GM23338 (cell line): ENCODE results near the gene RFX6. TPM values are rescaled to one million over a fixed set of nuclear protein-coding genes. Genes with fewer than 3 reads are reported as not detected.

Experiments
- ATAC-seq: fragments of 200-7000 bp; cut with Tn5 transposase; 3 replicates; pipeline ENCODE4 v1.9.1; 2020
- DNase-seq: peaks from one replicate; pipeline ENCODE4 v3.0.0-alpha.2; 2015; ENCODE audit warnings: low spot score
- H2AFZ ChIP-seq: fragments of 200-600 bp; sonication (generic); 2 replicates; pipeline ENCODE4 v1.8.0; 2016; ENCODE audit warnings: antibody characterized with exemption, mild to moderate bottlenecking, moderate library complexity
- H3F3A ChIP-seq: fragments of 200-600 bp; sonication (generic); replicated peaks from 2 replicates; pipeline ENCODE4 v1.8.0; 2017; ENCODE audit warnings: antibody characterized with exemption, mixed run types, low read depth
- H3K27ac ChIP-seq: fragments of 200-600 bp; sonication (generic); 2 replicates; pipeline ENCODE4 v1.6.1; 2016; ENCODE audit warnings: low read depth
- H3K27me3 ChIP-seq: fragments of 200-600 bp; sonication (generic); 2 replicates; pipeline ENCODE4 v1.8.0; 2016; ENCODE audit warnings: mild to moderate bottlenecking, mixed run types, moderate library complexity; ENCODE audit not compliant: insufficient read depth
- H3K36me3 ChIP-seq: fragments of 200-600 bp; sonication (generic); 2 replicates; pipeline ENCODE4 v1.8.0; 2016; ENCODE audit warnings: mild to moderate bottlenecking; ENCODE audit not compliant: insufficient read depth
- H3K4me1 ChIP-seq: fragments of 200-600 bp; sonication (generic); 2 replicates; pipeline ENCODE4 v1.8.0; 2016; ENCODE audit warnings: mild to moderate bottlenecking, moderate library complexity; ENCODE audit not compliant: insufficient read depth
- H3K4me2 ChIP-seq: fragments of 200-600 bp; sonication (generic); 2 replicates; pipeline ENCODE4 v1.7.1; 2017; ENCODE audit warnings: mixed run types
- H3K4me3 ChIP-seq: fragments of 200-600 bp; sonication (generic); 2 replicates; pipeline ENCODE4 v1.6.1; 2016; ENCODE audit warnings: mixed run types
- H3K79me2 ChIP-seq: fragments of 200-600 bp; sonication (generic); replicated peaks from 2 replicates; pipeline ENCODE4 v1.8.0; 2017; ENCODE audit warnings: mild to moderate bottlenecking; ENCODE audit not compliant: insufficient read depth
- H3K9me2 ChIP-seq: fragments of 200-600 bp; sonication (generic); 2 replicates; pipeline ENCODE4 v1.8.0; 2017; ENCODE audit not compliant: insufficient read depth
- H4K20me1 ChIP-seq: fragments of 200-600 bp; sonication (generic); replicated peaks from 2 replicates; pipeline ENCODE4 v1.8.0; 2017; ENCODE audit warnings: mild to moderate bottlenecking; ENCODE audit not compliant: insufficient read depth
- H3K27ac Mint-ChIP-seq: 2 replicates; pipeline ENCODE4 v1.8.0; 2020; ENCODE audit warnings: inconsistent platforms, mild to moderate bottlenecking, moderate library complexity, mixed read lengths
- H3K27me3 Mint-ChIP-seq: 3 replicates; pipeline ENCODE4 v1.8.0; 2022; ENCODE audit warnings: low read depth, mild to moderate bottlenecking, moderate library complexity, mixed read lengths, inconsistent platforms; ENCODE audit not compliant: insufficient read depth, poor library complexity
- H3K36me3 Mint-ChIP-seq: 3 replicates; pipeline ENCODE4 v1.8.0; 2021; ENCODE audit warnings: low read depth, mild to moderate bottlenecking, inconsistent platforms, moderate library complexity, mixed read lengths
- H3K4me1 Mint-ChIP-seq: 3 replicates; pipeline ENCODE4 v1.8.0; 2020; ENCODE audit warnings: mild to moderate bottlenecking, inconsistent platforms, mixed read lengths
- H3K4me3 Mint-ChIP-seq: 3 replicates; pipeline ENCODE4 v1.8.0; 2021; ENCODE audit warnings: moderate library complexity, mild to moderate bottlenecking, inconsistent platforms, mixed read lengths
- H3K9me3 Mint-ChIP-seq: 3 replicates; pipeline ENCODE4 v1.8.0; 2020; ENCODE audit warnings: moderate library complexity, mild to moderate bottlenecking, inconsistent platforms, mixed read lengths
- CTCF ChIP-seq, 2 experiments: fragments of 200-600 bp in 1 of 2; sonication (generic) in 1 of 2; conservative IDR thresholded peaks; 2 replicates each; pipeline versions ENCODE4 v1.5.1 to v1.6.1; 2016 to 2017; ENCODE audit warnings: antibody characterized with exemption in 2 of 2, low read depth in 2 of 2, mild to moderate bottlenecking in 2 of 2, moderate library complexity in 1 of 2
- ETS1 ChIP-seq: IDR thresholded peaks from 2 replicates; pipeline ENCODE4 v1.6.1; 2016; ENCODE audit warnings: antibody characterized with exemption
- EZH2 ChIP-seq: fragments of 200-600 bp; sonication (generic); IDR thresholded peaks from one replicate; pipeline ENCODE4 v1.8.0; 2017; ENCODE audit warnings: antibody characterized with exemption, mild to moderate bottlenecking, low read depth; ENCODE audit not compliant: unreplicated experiment
- EZH2phosphoT487 ChIP-seq: fragments of 200-600 bp; sonication (generic); IDR thresholded peaks from one replicate; pipeline ENCODE4 v1.8.1; 2018; ENCODE audit warnings: antibody characterized with exemption; ENCODE audit not compliant: unreplicated experiment
- JUNB ChIP-seq: IDR thresholded peaks from one replicate; pipeline ENCODE4 v1.6.1; 2016; ENCODE audit warnings: antibody characterized with exemption; ENCODE audit not compliant: unreplicated experiment
- POLR2AphosphoS5 ChIP-seq: IDR thresholded peaks from 2 replicates; pipeline ENCODE4 v1.6.1; 2016; ENCODE audit warnings: antibody characterized with exemption, low read depth
- STAT1 ChIP-seq: IDR thresholded peaks from one replicate; pipeline ENCODE4 v1.6.1; 2016; ENCODE audit warnings: antibody characterized with exemption; ENCODE audit not compliant: unreplicated experiment
- polyA plus RNA-seq: library from polyadenylated mRNA; unstranded; fragments of >200 nt; fragmentation: Nextera tagmentation; extraction: Ambion mirVana; gene quantifications from 2 replicates; pipeline ENCODE4 v1.2.1, GENCODE V29; 2016
- total RNA-seq: library from RNA; depleted of rRNA; stranded (reverse); fragments of >200 nt; shearing (Covaris generic); gene quantifications from 2 replicates; pipeline ENCODE4 v1.2.3, GENCODE V29; 2014

RFX6 gene
- total and polyA plus RNA-seq, 2 experiments from 2014 or later, result 0.35 TPM; not detected in 1

- Histone ChIP-seq H3K9me2 (no peaks in the 10 kb centered on the region), H3K4me3 (no peak overlapping the region), H3K4me2 (no peak overlapping the region), H3K27me3 (no peaks in the 10 kb centered on the region), H3K27ac (no peak overlapping the region), H2AFZ (no peak overlapping the region), H3F3A (no peaks in the 10 kb centered on the region), H4K20me1 (no peaks in the 10 kb centered on the region), H3K4me1 (no peaks in the 10 kb centered on the region), H3K36me3 (no peaks in the 10 kb centered on the region), H3K79me2 (no peaks in the 10 kb centered on the region)
- no peaks in the 10 kb centered on the region for H3K9me3 Mint-ChIP-seq
- DNase-seq, result no peak
- TF ChIP-seq STAT1 (no peak), CTCF (conservative IDR thresholded peaks at IDR 0.05; ENCODE audit: low read depth in 2 of 2) (no peak)
- ATAC-seq, result no peak
- H3K27ac Mint-ChIP-seq, result no peak overlapping the region
- no peaks in the 10 kb centered on the region for H3K27me3 Mint-ChIP-seq
- peaks cover 2% of the 10 kb centered on the region; the same call in 1 of the 3 replicates for H3K4me1 Mint-ChIP-seq
- H3K4me3 Mint-ChIP-seq, result no peak overlapping the region
- H3K36me3 Mint-ChIP-seq, result no peaks in the 10 kb centered on the region
Observed at GRCh38 chr6:116974526-116975316, 97.7 kb downstream of the RFX6 start.

- TF ChIP-seq EZH2phosphoT487, result no peak
- no peak for TF ChIP-seq POLR2AphosphoS5
- TF ChIP-seq CTCF (conservative IDR thresholded peaks at IDR 0.05; ENCODE audit: low read depth in 2 of 2), result no peak
- TF ChIP-seq JUNB, result no peak
- no peak for TF ChIP-seq ETS1
- no peak for TF ChIP-seq EZH2
- ATAC-seq (no peak), DNase-seq (no peak)
Observed at GRCh38 chr6:116975600-116975999, 98.6 kb downstream of the RFX6 start.

More at GRCh38 chr6:116975600-116975999, 98.6 kb downstream of the RFX6 start:
- no peaks in the 10 kb centered on the region for H3K27me3 Mint-ChIP-seq
- no peaks in the 10 kb centered on the region for H3K79me2 ChIP-seq
- H2AFZ ChIP-seq, result 0 out of 2 replicates have a peak overlapping the region, but pooled peaks have one; percentile 15
- H3K9me2 ChIP-seq, result no peaks in the 10 kb centered on the region
- H3K9me3 Mint-ChIP-seq, result no peaks in the 10 kb centered on the region
- H3K36me3 ChIP-seq, result no peaks in the 10 kb centered on the region
- no peak overlapping the region for H3K27ac Mint-ChIP-seq
- no peak overlapping the region for H3K4me3 Mint-ChIP-seq
- no peaks in the 10 kb centered on the region for H3K4me1 ChIP-seq
- no peak overlapping the region for H3K4me2 ChIP-seq
- no peaks in the 10 kb centered on the region for H3F3A ChIP-seq
- H3K4me1 Mint-ChIP-seq, result no peaks in the 10 kb centered on the region
- H3K36me3 Mint-ChIP-seq, result no peaks in the 10 kb centered on the region
- no peaks in the 10 kb centered on the region for H3K27me3 ChIP-seq
- H3K27ac ChIP-seq, result no peak overlapping the region
- H3K4me3 ChIP-seq, result no peak overlapping the region
- no peaks in the 10 kb centered on the region for H4K20me1 ChIP-seq
